ENCODE data around the gene PIR.

The PIR gene

DNA sequence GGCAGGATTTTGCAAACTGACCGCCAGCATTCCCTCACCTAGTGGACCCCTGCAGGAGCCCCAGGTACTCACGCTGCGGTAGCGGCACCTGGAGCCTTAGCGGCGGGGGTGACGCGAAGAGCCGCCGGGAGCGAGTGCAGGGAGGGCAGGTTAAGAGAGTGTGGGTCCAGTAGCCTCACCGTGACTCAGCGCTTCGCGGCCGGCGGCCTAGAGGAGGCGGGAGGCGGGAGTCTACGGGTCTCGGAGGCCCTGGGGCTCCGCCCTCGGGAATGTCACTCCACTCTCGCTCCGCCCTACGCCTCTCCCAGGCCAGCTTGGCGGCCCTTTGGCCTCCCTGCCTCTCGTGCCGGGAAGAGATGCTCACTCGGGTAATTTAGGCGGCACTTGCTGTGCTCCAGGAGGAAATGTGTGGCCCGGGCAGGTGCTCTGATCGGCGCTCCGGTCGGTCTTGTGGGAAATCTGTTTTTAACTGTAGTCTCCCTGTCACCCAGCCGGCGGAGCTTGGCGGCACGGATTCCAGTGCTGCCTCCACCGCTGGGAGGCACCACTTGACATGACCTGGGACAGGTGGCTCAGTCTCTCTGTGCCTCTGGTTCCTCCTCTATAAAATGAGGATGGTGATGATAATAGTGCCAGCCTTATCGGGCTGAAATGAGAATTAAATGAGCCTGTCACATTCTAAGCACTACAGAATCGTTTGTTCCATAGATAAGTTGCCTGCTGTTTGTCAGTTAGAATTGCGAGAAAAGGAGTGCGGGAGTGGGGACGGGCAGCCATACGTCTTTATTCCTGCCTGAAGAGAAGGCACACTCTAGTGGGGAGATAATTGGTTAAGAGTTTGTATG is at the start of gene PIR:
PIR (minus strand) TSS at position 216 of the 845 bp plus-strand sequence. CDS start 2,076 bp downstream, outside the sequence.
- DNase-seq = peak in 57 of 58 donors; percentile 8 to 83 (median 70)

DNA sequence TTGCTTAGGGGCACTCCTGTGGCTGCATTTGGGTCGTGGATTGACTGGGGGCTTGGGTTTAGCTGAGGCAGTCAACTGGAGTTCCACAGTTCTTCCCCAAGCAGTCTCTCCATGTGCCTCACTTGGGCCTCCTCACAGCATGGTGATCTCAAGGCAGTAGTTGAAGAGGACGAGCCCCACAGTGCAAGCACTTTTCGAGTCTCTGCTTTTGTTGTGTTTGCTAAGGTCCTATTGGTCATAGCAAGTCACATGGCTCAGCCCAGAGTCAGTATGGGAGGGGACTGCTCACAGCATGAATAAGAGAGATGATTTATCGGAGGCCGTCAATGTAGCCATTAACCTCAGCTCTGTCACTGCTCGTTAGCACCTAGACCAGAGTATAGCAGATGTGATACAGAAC is 37.2 kb upstream of the PIR start:
- no peak for DNase-seq

DNA sequence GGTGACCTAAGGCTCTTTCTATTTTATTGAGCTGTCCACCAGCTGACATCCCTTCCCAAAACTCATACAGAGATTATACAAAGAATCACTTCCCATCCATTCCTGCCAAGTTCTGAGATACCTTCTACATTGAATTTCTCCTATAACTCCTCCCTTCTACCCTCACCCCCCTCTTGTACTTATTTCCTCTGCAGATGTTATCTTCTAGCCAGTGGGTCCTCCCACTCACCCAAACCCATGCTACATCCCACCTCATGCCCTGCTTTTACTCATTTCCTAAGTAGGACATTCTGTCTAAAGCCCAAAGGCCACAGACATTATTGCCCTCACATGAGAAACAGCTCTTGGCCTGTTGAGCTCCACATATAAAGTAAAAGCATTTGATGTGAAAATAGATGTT is 36.0 kb upstream of the PIR start:
- no peak for DNase-seq

DNA sequence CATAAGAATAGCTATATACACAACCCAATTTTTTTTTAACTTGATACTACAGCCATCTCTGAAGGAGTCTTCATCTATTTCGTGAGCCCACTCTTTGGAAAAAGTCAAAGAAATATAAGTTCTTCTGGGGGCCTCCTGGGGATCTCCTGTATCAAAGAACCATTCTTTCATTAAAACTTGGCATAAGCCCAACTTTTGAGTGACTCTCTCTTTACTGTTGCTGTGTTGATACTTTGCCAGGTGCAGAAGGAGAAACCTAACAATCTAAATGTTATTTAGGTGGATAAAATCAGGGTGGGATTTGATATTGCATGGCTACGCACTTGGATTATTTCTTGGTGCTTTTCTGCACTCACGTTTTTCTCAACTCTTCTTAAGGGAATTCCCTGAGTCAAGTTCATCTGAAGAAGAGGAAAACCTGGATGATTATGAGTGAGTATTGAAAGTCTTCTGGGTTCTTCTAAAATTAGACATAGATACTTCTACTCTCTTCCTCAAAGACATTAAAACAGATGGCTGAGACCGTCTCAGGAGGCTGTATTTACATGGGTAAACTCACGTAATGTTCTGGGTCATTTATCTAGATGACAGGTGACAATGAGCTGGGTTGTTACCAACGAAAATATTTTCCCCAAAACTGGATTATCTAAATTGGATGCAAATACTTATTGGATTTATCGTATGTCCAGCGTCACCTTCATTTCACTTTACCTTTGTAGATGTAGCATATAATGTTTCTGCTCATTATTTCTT is 32.7 kb upstream of the PIR start:
- no peak for DNase-seq

- no peak for DNase-seq
Measured at GRCh38 chrX:15524417-15524816, 31.3 kb upstream of the PIR start.

- DNase-seq = no peak
Measured at GRCh38 chrX:15523088-15523487, 30.0 kb upstream of the PIR start.

DNA sequence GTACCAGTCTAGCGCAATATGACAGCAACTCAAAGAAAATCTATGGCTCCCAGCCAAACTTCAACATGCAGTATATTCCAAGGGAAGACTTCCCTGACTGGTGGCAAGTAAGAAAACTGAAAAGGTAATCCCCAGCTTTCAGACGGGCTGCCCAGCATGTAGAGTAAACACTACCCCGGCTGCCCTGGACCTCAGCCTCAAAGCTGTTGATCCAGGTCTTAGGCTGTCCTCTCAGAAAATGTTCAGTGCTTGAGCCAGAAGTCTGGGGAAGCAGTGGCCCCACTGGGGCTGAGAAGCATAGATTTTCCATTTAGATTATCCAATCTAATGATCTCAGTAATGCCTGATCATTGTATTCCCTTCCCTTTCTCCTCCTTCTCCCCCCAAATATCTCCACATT is 29.3 kb upstream of the PIR start:
- no peak for DNase-seq

DNA sequence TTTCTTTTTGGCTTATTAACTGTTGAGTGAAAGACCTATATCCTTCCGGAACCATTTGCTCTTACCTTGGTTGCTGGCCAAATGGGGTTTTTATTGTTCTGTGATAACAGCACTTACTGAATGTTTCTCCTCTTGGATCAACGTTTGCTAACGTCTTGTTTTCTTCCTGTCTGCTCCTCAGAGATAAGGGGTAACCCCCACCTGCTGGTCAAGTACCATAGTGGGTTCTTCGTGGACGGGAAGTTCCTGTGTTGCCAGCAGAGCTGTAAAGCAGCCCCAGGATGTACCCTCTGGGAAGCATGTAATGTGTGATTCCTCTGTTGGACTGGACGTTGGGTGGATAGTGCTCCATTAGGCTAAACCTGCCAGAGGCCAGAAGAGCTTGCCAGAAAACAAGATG is 22.8 kb upstream of the PIR start:
- peak in 1 of 58 donors; percentile 1 for DNase-seq

DNA sequence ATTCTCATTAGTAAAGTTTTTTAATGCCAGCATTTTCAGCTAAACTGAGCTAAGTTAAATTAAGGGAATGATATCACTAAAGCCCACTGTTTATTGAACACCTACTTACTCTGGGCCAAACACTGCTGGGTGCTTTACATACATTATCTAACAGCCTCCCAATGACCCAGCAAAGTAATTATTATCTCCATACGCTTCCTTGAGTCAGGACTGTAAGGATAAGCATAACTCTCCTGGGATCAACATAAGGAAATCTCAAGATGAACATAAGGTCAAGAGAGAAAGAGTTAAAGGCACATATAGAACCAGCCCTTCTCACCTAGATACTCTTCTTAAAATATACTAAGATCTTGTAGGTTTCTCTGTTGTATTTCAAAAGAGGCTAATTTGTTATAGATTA is 21.1 kb upstream of the PIR start:
- DNase-seq = no peak

- no peak for DNase-seq
Measured at GRCh38 chrX:15512401-15512965, 19.4 kb upstream of the PIR start.

- peak in 13 of 58 donors; percentile 0 to 14 (median 1) for DNase-seq
Measured at GRCh38 chrX:15511563-15511962, 18.4 kb upstream of the PIR start.

GRCh38 chrX:15509845-15510244 is 16.7 kb upstream of the PIR start:
- DNase-seq = no peak

DNA sequence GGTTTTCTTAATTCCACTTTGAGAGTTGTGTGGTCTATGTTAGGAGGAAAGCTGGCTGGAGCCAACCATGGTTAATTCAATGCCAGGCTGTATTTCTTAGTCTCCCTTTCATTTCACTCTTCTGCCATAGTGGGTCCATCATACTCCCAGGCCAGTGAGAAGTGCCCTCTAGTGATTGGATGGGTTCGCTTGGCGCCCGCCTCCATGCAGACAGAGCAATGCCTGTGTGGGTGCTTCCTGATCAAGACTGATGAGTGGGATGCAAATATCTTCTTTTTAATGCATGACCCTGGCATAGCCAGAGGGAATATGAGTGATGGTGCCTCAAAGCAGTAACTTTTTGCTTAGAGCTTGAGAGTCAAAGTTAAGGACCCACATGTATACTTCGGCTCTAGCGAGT is 13.9 kb upstream of the PIR start:
- DNase-seq = no peak

DNA sequence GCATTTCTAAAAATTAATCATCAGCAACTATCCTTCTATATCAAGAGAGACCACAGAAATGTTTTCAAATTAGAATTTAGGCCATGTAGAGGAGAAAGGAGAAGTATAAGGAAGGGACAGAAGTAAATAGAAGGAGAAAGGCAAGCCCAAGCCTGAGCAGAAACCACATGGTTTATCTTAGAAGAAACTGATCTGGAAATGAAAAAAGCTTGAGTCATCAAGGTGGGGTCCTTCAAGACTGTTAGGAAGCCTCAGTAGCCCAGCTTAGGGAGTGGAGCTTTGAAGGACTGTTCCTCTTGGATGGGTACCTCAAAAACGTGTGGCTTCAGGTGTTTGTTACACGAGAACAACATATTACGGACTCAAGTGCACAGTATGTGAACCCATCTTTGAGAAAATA is 12.0 kb upstream of the PIR start:
- no peak for DNase-seq

DNA sequence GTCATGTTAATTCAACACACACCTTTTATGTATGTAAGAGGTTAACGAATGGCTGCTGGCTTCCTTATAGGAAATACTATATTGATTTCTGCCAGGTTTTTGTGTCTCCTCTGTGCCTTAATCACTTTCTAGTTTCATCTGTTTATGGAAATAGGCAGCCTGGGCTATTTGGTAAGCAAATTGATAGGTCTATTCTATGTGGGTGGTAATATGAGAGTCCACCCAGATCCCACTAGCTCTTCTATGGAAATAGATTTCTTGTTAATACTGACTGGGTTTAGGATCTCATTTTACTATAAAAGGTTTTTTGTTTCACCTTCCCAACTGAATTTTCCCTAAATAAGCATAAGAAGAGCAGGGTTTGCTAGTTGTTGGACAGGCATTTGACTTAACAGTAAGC is 11.5 kb upstream of the PIR start:
- DNase-seq = no peak

DNA sequence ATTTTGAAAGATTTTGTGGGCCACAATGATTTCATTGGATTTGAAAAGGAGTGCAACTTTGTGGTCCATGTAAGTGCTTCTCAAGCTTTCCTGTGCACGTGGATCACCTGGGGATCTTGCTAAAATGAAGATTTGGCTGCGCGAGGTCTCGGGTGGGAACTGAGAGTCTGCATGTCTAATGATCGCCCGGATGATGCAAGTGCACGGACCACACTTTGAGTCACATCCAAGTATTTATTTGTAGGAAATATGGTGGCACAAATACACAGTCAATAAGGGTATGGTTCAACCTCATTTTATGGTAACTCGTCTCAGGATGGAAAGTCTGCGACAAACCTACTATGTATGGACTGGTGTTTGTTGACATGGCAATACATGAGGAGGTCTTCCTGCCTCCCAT is 8.4 kb upstream of the PIR start:
- no peak for DNase-seq

DNA sequence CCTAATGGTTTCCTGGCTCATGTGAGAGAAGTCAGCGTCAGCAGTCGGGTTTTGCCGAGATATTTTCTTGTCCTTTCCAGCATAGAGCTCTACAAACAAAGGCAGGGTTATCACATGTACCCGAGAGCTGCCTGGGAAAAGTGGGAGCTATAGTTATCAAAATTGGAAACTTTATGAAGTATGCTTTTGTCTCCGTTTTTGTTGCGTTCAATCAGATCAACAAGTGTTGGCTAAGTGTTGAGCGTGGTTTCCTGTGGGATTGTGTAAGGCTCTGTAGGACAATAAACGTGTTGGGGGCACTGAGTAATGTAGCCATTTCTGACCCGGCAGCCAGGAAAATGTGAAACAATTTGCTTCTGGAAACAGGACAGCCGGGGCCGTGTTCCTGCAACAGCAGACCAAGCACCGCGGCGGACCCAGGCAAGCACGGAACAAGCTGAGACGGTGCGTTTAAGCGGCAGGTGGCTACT is 7.4 kb upstream of the PIR start, which contains the start of gene BMX:
BMX (plus strand) TSS at position 311 of the 470 bp plus-strand sequence. CDS start 7,547 bp downstream, outside the sequence.
- DNase-seq = no peak

GRCh38 chrX:15499976-15500375 is 6.8 kb upstream of the PIR start:
- no peak for DNase-seq

DNA sequence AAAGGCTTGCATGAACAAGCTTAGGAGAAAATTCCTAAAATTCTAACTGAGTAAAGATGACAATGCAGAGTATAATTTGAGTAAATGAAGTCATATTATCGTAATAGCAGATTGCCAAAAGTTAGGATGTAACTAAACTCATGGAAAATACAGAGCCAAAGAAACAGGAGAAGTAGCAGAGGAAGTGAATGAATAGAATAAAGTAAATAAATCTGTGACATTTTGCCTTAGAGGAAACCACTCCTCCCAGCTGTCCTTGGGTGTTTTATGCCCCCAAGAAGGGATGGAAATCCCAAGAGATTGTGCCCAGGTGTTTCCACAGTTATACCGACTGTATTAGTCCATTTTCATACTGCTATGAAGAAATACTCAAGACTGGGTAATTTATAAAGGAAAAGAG is 5.6 kb upstream of the PIR start:
- no peak for DNase-seq

- DNase-seq = peak in 22 of 58 donors; percentile 0 to 11 (median 1)
Measured at GRCh38 chrX:15497865-15498264, 4.7 kb upstream of the PIR start.

DNA sequence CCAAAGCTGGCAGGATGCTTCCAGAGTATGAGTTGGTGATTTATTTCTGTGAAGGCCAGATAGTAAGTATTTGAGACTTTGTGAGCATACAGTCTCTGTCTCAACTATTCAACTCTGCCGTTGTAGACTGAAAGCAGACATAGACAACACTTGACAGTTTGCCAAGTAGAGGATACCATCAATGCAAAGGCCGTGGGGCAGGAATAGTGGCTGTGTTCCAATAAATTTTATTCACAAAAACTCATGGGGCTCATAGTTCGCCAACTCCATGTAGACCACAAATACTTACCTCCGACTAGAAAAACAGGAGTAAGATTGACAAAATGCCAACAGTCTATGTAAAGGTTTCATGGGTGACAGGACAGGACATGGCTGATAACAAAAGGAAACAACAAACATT is 3.7 kb upstream of the PIR start:
- no peak for DNase-seq

GRCh38 chrX:15495801-15496200 is 2.7 kb upstream of the PIR start:
- DNase-seq = no peak
